ENCODE measurements around the gene DPP4. TPM values are rescaled to one million over a fixed set of nuclear protein-coding genes. Genes with fewer than 3 reads are reported as not detected.

Gene DPP4
- polyA plus RNA-seq, 3 donors: 0.46 TPM; not detected in 2

- no peak overlapping the region for H2AFZ ChIP-seq (ENCODE audit: insufficient read depth, low read depth, low read length, poor library complexity, severe bottlenecking)
Observed at GRCh38 chr2:161969159-161969558, 104.9 kb downstream of the DPP4 start.

GRCh38 chr2:161965994-161966393 lies 108.0 kb downstream of the DPP4 start:
- Mint-ChIP-seq H3K27ac (no peak overlapping the region), H3K36me3 (no peaks in the 10 kb centered on the region), H3K4me3 (no peak overlapping the region), H3K4me1 (peaks cover 2% of the 10 kb centered on the region), H3K9me3 (no peaks in the 10 kb centered on the region), H3K27me3 (ENCODE audit: low read depth in 3 of 3) (no peaks in the 10 kb centered on the region)
- WGBS (ENCODE audit: insufficient coverage): no CpG with 5 or more reads among the region's 1 CpG
- no peaks in the 10 kb centered on the region for H3K79me2 ChIP-seq (ENCODE audit: insufficient read depth, low read length)
- TF ChIP-seq CTCF (IDR thresholded peaks at IDR 0.05): no peak
- no peak overlapping the region for H3K4me3 ChIP-seq (replicated peaks in 1 of 3; ENCODE audit: low read depth in 2 of 3, low read length in 3 of 3)
- H3K9ac ChIP-seq (ENCODE audit: insufficient read depth, low read length, poor library complexity, severe bottlenecking): no peak overlapping the region
- no peaks in the 10 kb centered on the region for H3K4me1 ChIP-seq (ENCODE audit: control insufficient read depth in 1 of 2, insufficient read depth in 2 of 2, low read length in 2 of 2)
- no peaks in the 10 kb centered on the region for H4K20me1 ChIP-seq (ENCODE audit: insufficient read depth, low read length)
- no peaks in the 10 kb centered on the region for H3K9me3 ChIP-seq (replicated peaks in 1 of 2; ENCODE audit: control insufficient read depth in 1 of 2, insufficient read depth in 1 of 2, low read length in 2 of 2)
- H3K36me3 ChIP-seq (replicated peaks in 1 of 2; ENCODE audit: control insufficient read depth in 1 of 2, insufficient read depth in 2 of 2, low read length in 2 of 2): no peaks in the 10 kb centered on the region
- H2AFZ ChIP-seq (ENCODE audit: insufficient read depth, low read depth, low read length, poor library complexity, severe bottlenecking): no peak overlapping the region
- no peak for DNase-seq
- H3K4me2 ChIP-seq (replicated peaks; ENCODE audit: extremely low read depth, low read length, poor library complexity, severe bottlenecking): no peak overlapping the region
- H3K27me3 ChIP-seq (ENCODE audit: control insufficient read depth in 2 of 2, insufficient read depth in 2 of 2, low read length in 2 of 2): no peaks in the 10 kb centered on the region
- intact Hi-C loops (cut with micrococcal nuclease): no loop called here
- H3K27ac ChIP-seq (ENCODE audit: low read depth in 1 of 2, low read length in 2 of 2): no peak overlapping the region

More at GRCh38 chr2:161969159-161969558, 104.9 kb downstream of the DPP4 start:
- Histone ChIP-seq H3K4me1 (ENCODE audit: control insufficient read depth in 1 of 2, insufficient read depth in 2 of 2, low read length in 2 of 2) (no peaks in the 10 kb centered on the region), H3K4me2 (replicated peaks; ENCODE audit: extremely low read depth, low read length, poor library complexity, severe bottlenecking) (no peak overlapping the region), H3K27ac (ENCODE audit: low read depth in 1 of 2, low read length in 2 of 2) (no peak overlapping the region), H3K36me3 (replicated peaks in 1 of 2; ENCODE audit: control insufficient read depth in 1 of 2, insufficient read depth in 2 of 2, low read length in 2 of 2) (no peaks in the 10 kb centered on the region), H3K4me3 (replicated peaks in 1 of 3; ENCODE audit: low read depth in 2 of 3, low read length in 3 of 3) (no peak overlapping the region), H3K79me2 (ENCODE audit: insufficient read depth, low read length) (no peaks in the 10 kb centered on the region), H4K20me1 (ENCODE audit: insufficient read depth, low read length) (no peaks in the 10 kb centered on the region), H3K27me3 (ENCODE audit: control insufficient read depth in 2 of 2, insufficient read depth in 2 of 2, low read length in 2 of 2) (no peaks in the 10 kb centered on the region), H3K9ac (ENCODE audit: insufficient read depth, low read length, poor library complexity, severe bottlenecking) (no peak overlapping the region), H3K9me3 (replicated peaks in 1 of 2; ENCODE audit: control insufficient read depth in 1 of 2, insufficient read depth in 1 of 2, low read length in 2 of 2) (no peaks in the 10 kb centered on the region)
- H3K36me3 Mint-ChIP-seq: no peaks in the 10 kb centered on the region
- no peak for DNase-seq
- no peak overlapping the region for H3K27ac Mint-ChIP-seq
- no peaks in the 10 kb centered on the region for H3K4me1 Mint-ChIP-seq
- no peak for TF ChIP-seq CTCF (IDR thresholded peaks at IDR 0.05)
- peaks cover 0 to 3% (median 0%) of the 10 kb centered on the region in 3 donors for H3K27me3 Mint-ChIP-seq (ENCODE audit: low read depth in 3 of 3)
- H3K4me3 Mint-ChIP-seq: no peak overlapping the region
- H3K9me3 Mint-ChIP-seq: no peaks in the 10 kb centered on the region
- no CpG with 5 or more reads among the region's 1 CpG for WGBS (ENCODE audit: insufficient coverage)
- intact Hi-C loops (cut with micrococcal nuclease): no loop called here

Measured in CD14-positive monocyte (primary cell).